NCI-H1436 treated with DMSO at 0.1 percent for 48 hours (cell line): ENCODE measurements around the gene OGG1.

ENCODE experiments used
- DNase-seq: peaks from one replicate; lab custom pipeline; 2025; lab: John Stamatoyannopoulos, UW

Gene OGG1

GRCh38 chr3:9786209-9786739 is 36.5 kb downstream of the OGG1 start:
- no peak for DNase-seq

- DNase-seq = no peak
Measured at GRCh38 chr3:9786825-9787669, 37.3 kb downstream of the OGG1 start.

- no peak for DNase-seq
Measured at GRCh38 chr3:9787714-9788113, 38.0 kb downstream of the OGG1 start.

GRCh38 chr3:9791127-9791526 is 41.4 kb downstream of the OGG1 start:
- DNase-seq = no peak

- no peak for DNase-seq
Measured at GRCh38 chr3:9791790-9792404, 42.1 kb downstream of the OGG1 start.

GRCh38 chr3:9792405-9793160 is 42.8 kb downstream of the OGG1 start, which contains the start of the genes ARPC4 and TADA3:
Gene ARPC4 (plus strand): TSS chr3:9793082. CDS start chr3:9793122, 40 bp downstream.
Gene TADA3 (minus strand): TSS chr3:9792473. CDS start chr3:9791466, 1,007 bp downstream.
- DNase-seq = peak; percentile 43

GRCh38 chr3:9793161-9793781 is 43.5 kb downstream of the OGG1 start:
- DNase-seq = no peak

- no peak for DNase-seq
Measured at GRCh38 chr3:9794400-9794799, 44.6 kb downstream of the OGG1 start.

- DNase-seq = no peak
Measured at GRCh38 chr3:9795207-9795606, 45.5 kb downstream of the OGG1 start.

- no peak for DNase-seq
Measured at GRCh38 chr3:9797196-9797945, 47.6 kb downstream of the OGG1 start.

GRCh38 chr3:9800529-9800928 is 50.8 kb downstream of the OGG1 start:
- DNase-seq = no peak

- DNase-seq = no peak
Measured at GRCh38 chr3:9803494-9803893, 53.7 kb downstream of the OGG1 start.

- no peak for DNase-seq
Measured at GRCh38 chr3:9804996-9805395, 55.2 kb downstream of the OGG1 start.

GRCh38 chr3:9806137-9806536 is 56.4 kb downstream of the OGG1 start:
- DNase-seq = no peak
